HFF-Myc (cell line): ENCODE results near the gene OR10K1.

Experiments used
- DNase-seq: peaks from one replicate; pipeline ENCODE4 v3.0.0-alpha.2; 2011; ENCODE audit warnings: low read depth; ENCODE audit errors: extremely low read depth
- H3K4me3 ChIP-seq: replicated peaks from 2 replicates; pipeline ENCODE4 v1.5.1; 2011; ENCODE audit warnings: low read depth, mild to moderate bottlenecking, control low read depth, low read length
- TF ChIP-seq, protein P1 (sequence below): IDR thresholded peaks from 2 replicates; pipeline ENCODE4 v1.5.1; 2012; ENCODE audit warnings: mild to moderate bottlenecking, low read depth, low read length, control low read depth; ENCODE audit errors: missing control alignments

The OR10K1 gene

DNA sequence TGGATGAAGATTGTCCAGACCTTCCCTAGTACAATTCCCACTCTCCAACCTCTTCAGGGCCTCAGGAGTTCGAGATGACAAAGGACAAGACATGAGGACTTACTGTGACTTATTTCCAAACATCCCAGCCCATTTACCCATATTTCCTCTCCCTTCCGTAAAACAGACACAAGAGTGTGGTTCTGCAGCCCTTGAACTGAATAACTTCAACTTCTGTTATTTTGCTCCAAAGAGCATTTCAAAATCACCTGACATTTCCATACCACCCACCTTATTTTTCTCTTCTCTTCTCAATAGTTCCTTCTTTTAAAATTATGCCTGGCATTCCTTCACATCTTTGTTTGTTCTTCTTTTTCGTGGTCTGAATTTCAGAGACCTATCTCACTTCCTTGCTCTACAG is 26.9 kb upstream of the OR10K1 start:
- H3K4me3 ChIP-seq: no peak overlapping the region
- TF ChIP-seq, protein P1, sequence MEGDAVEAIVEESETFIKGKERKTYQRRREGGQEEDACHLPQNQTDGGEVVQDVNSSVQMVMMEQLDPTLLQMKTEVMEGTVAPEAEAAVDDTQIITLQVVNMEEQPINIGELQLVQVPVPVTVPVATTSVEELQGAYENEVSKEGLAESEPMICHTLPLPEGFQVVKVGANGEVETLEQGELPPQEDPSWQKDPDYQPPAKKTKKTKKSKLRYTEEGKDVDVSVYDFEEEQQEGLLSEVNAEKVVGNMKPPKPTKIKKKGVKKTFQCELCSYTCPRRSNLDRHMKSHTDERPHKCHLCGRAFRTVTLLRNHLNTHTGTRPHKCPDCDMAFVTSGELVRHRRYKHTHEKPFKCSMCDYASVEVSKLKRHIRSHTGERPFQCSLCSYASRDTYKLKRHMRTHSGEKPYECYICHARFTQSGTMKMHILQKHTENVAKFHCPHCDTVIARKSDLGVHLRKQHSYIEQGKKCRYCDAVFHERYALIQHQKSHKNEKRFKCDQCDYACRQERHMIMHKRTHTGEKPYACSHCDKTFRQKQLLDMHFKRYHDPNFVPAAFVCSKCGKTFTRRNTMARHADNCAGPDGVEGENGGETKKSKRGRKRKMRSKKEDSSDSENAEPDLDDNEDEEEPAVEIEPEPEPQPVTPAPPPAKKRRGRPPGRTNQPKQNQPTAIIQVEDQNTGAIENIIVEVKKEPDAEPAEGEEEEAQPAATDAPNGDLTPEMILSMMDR: no peak
- no peak for DNase-seq

DNA sequence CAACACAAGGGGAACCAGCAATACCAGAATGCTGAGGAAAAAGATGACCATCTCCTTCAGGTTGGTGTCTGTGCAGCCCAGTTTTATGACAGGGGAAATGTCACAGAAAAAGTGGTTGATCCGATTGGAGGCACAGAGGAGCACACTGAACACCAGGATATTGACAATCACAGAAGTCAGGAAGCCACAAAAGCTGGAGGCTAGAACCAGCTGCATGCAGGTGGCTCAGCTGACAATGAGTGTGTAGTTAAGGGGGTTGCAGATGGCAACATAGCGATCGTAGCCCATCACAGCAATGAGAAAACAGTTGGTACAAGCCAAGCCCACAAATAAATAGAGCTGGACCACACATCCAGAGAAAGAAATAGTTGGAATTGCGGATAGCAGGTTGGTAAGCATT is 16.3 kb upstream of the OR10K1 start:
- TF ChIP-seq, protein P1: no peak
- no peak for DNase-seq
- no peak overlapping the region for H3K4me3 ChIP-seq

DNA sequence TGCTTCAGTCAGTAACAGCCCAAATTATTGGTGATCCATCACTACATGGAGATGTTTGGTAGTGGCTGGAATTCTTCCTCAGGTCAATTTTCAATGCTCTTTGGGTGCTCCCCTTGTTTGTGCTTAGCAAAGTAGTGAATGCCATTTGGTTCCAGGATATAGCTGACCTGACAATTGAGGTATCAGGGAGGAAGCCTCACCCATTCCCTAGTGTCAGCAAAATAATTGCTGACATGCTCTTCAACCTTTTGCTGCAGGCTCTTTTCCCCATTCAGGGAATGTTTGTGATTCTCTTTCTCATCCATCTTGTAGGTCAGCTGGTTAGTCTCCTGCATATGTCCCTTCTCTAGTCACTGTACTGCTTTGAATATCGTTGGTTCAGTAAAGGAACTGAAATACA is 7.1 kb upstream of the OR10K1 start:
- H3K4me3 ChIP-seq: no peak overlapping the region
- no peak for DNase-seq
- TF ChIP-seq, protein P1: no peak

DNA sequence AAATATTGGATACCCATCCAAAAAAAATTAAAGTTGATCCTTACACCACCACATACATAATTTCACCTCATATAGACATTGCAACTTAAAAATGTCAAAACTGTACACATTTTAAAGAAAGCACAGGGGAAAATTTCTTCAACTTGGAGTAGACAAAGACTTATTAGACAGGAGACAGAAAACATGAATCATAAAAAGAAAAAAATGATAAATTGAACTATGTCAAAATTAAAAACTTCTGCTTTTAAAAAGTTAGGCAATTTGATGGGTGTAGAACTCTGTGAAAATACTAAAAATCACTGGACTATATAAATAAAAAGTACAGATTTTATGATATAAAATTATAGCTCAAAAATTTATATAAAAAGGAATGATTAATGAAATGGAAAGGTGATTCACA is 4.4 kb upstream of the OR10K1 start:
- TF ChIP-seq, protein P1: no peak
- no peak overlapping the region for H3K4me3 ChIP-seq
- no peak for DNase-seq

DNA sequence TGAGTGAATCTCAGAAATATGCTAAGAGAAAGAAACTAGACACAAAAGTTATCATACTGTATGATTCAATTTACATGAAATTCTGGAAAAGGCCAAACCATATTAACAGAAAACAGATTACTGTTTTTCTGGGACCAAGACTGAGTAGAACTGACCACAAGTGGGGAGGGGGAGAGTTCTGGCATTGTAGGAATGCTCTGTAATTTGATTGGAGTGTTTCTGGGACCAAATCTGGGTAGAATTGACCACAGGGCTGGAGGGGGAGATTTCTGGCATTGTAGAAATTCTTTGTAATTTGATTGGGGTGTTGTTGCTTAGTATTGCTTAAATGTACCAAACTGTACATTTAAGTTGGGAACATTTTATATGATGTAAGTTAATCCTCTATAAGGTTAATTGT is 3.4 kb upstream of the OR10K1 start:
- DNase-seq: no peak
- TF ChIP-seq, protein P1: no peak
- H3K4me3 ChIP-seq: no peak overlapping the region

DNA sequence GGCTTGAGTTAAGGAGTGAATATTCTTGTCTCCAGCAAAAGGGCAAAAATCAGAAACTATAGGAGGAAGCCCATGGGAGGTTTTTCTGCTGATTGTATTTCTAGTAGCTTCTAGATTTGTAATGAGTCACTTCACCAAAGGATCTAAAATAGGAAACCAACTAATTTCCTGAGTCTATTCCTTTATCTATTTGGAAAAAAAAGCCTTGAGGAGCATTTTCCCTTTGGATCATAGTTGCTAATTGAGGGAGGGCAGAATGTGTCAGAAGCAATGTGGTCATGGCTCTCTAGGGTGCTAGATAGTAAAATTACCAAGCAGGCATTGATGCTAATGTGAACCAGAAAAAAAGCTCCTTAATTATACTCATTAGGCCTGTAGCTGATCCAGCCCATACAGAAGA is 10.3 kb downstream of the OR10K1 start, which contains the start of gene OR10R2:
Gene OR10R2, plus strand, starts transcription at position 301 of the 400 bp plus-strand sequence. CDS start 106 bp downstream, outside the sequence.
- no peak for DNase-seq
- no peak within 1 kb of the TSS for H3K4me3 ChIP-seq
- TF ChIP-seq, protein P1: no peak

DNA sequence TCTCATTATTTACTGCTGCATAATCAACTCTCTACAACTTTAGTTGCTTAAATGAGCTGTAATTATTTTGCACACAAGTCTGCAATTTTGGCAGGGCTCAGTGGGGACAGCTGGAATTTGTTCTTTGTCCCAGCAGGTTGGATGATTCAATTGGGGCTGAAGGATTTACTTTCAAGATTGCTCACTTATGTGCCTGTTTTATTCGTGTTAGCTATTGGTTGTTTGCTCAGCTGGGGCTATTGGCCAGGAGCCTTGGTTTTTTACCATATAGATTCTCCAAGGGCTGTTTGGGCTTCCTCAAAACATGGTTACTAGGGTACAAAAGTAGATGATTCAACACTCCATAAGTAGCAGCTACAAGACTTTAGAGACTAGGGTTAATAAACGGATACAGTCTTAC is 23.8 kb downstream of the OR10K1 start:
- H3K4me3 ChIP-seq: no peak overlapping the region
- no peak for DNase-seq
- TF ChIP-seq, protein P1: no peak
